ENCODE measurements around the gene EDRF1.

The EDRF1 gene

GRCh38 chr10:125756196-125756595 lies 36.7 kb downstream of the EDRF1 start:
- TF ChIP-seq CTCF (IDR thresholded peaks at IDR 0.05; ENCODE audit: insufficient read depth, low read length, poor library complexity, severe bottlenecking) = no peak
- Histone ChIP-seq H3K36me3 (ENCODE audit: control insufficient read depth, insufficient read depth, low read length) (peaks cover 19% of the 10 kb centered on the region), H3K4me3 (replicated peaks; ENCODE audit: low read depth, low read length) (no peak overlapping the region), H3K27me3 (replicated peaks; ENCODE audit: control insufficient read depth, insufficient read depth, low read length) (no peaks in the 10 kb centered on the region)
- DNase-seq (ENCODE audit: extremely low read depth, insufficient read length) = no peak

GRCh38 chr10:125756853-125757487 lies 37.5 kb downstream of the EDRF1 start:
- no peaks in the 10 kb centered on the region for H3K27me3 ChIP-seq (replicated peaks; ENCODE audit: control insufficient read depth, insufficient read depth, low read length)
- DNase-seq (ENCODE audit: extremely low read depth, insufficient read length) = no peak
- H3K4me3 ChIP-seq (replicated peaks; ENCODE audit: low read depth, low read length) = no peak overlapping the region
- H3K36me3 ChIP-seq (ENCODE audit: control insufficient read depth, insufficient read depth, low read length) = peaks cover 16% of the 10 kb centered on the region
- TF ChIP-seq CTCF (IDR thresholded peaks at IDR 0.05; ENCODE audit: insufficient read depth, low read length, poor library complexity, severe bottlenecking) = no peak

GRCh38 chr10:125757742-125758141 lies 38.2 kb downstream of the EDRF1 start:
- no peak for DNase-seq (ENCODE audit: extremely low read depth, insufficient read length)
- no peak for TF ChIP-seq CTCF (IDR thresholded peaks at IDR 0.05; ENCODE audit: insufficient read depth, low read length, poor library complexity, severe bottlenecking)
- Histone ChIP-seq H3K27me3 (replicated peaks; ENCODE audit: control insufficient read depth, insufficient read depth, low read length) (no peaks in the 10 kb centered on the region), H3K4me3 (replicated peaks; ENCODE audit: low read depth, low read length) (no peak overlapping the region), H3K36me3 (ENCODE audit: control insufficient read depth, insufficient read depth, low read length) (peaks cover 19% of the 10 kb centered on the region)

- H3K4me3 ChIP-seq (replicated peaks; ENCODE audit: low read depth, low read length) = no peak overlapping the region
- DNase-seq (ENCODE audit: extremely low read depth, insufficient read length) = no peak
- peaks cover 26% of the 10 kb centered on the region for H3K36me3 ChIP-seq (ENCODE audit: control insufficient read depth, insufficient read depth, low read length)
- no peak for TF ChIP-seq CTCF (IDR thresholded peaks at IDR 0.05; ENCODE audit: insufficient read depth, low read length, poor library complexity, severe bottlenecking)
- H3K27me3 ChIP-seq (replicated peaks; ENCODE audit: control insufficient read depth, insufficient read depth, low read length) = no peaks in the 10 kb centered on the region
Observed at GRCh38 chr10:125761961-125762360, 42.5 kb downstream of the EDRF1 start.

GRCh38 chr10:125762692-125763648 lies 43.5 kb downstream of the EDRF1 start:
- H3K36me3 ChIP-seq (ENCODE audit: control insufficient read depth, insufficient read depth, low read length) = peaks cover 26% of the 10 kb centered on the region
- DNase-seq (ENCODE audit: extremely low read depth, insufficient read length) = no peak
- no peaks in the 10 kb centered on the region for H3K27me3 ChIP-seq (replicated peaks; ENCODE audit: control insufficient read depth, insufficient read depth, low read length)
- H3K4me3 ChIP-seq (replicated peaks; ENCODE audit: low read depth, low read length) = no peak overlapping the region
- no peak for TF ChIP-seq CTCF (IDR thresholded peaks at IDR 0.05; ENCODE audit: insufficient read depth, low read length, poor library complexity, severe bottlenecking)
